ENCODE measurements around the gene SNTA1. TPM values are rescaled to one million over a fixed set of nuclear protein-coding genes. Genes with fewer than 3 reads are reported as not detected.
"Not testable (repeated sequence)": the region's sequence is repeated elsewhere in the genome, so short reads cannot be mapped to it uniquely, and the experiment has no call there.

SNTA1 gene
- 1.0 TPM for polyA plus RNA-seq (2012; ENCODE audit: missing spikeins)

DNA sequence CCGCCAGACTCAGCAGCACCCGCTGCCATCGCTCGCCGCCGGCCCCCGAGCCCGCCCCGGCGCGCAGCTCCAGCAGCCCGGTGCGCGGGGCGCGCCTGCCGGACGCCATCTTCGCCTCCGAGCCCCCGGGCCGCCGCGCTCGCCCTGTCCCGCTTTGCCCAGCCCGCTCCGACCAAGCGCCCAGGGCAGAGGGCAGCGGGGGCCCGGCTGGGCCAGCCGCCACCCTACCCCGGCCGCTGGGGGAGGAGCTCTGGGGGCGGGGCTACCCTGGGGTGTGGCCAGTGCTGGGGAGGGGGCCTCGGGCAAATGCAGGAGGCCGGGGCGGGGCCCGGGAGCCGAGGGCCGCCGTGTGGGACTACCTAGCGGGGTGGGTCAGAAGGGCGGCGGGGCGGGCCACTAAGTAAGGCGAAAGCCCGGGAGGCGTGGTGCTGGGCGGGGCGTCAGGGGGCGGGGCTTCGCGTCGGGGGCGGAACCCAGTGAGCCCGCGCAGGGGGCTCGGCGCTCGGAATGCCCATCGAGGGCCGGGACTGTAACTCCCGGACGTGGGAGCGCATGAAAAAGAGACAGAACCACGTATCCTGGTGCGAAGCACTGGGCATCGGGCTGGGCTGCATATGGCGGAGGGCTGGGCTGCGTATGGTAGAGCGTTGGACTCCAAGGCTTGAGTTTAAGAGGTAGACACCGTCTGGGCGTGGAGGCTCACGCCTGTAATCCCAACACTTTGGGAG is at the start of gene SNTA1:
SNTA1 (minus strand) TSS at position 252 of the 728 bp plus-strand sequence; CDS start at position 109, 143 bp downstream.
- FAIRE-seq: peak; percentile 71
- peak; percentile 93 for DNase-seq (ENCODE audit: insufficient read length)
- TF ChIP-seq POLR2AphosphoS5 (IDR thresholded peaks at IDR 0.05; ENCODE audit: low read depth, low read length) (no peak), TAF1 (IDR thresholded peaks at IDR 0.05; ENCODE audit: borderline replicate concordance, low read depth, low read length) (no peak), POLR2A (IDR thresholded peaks at IDR 0.05; ENCODE audit: low read depth, low read length) (no peak)

DNA sequence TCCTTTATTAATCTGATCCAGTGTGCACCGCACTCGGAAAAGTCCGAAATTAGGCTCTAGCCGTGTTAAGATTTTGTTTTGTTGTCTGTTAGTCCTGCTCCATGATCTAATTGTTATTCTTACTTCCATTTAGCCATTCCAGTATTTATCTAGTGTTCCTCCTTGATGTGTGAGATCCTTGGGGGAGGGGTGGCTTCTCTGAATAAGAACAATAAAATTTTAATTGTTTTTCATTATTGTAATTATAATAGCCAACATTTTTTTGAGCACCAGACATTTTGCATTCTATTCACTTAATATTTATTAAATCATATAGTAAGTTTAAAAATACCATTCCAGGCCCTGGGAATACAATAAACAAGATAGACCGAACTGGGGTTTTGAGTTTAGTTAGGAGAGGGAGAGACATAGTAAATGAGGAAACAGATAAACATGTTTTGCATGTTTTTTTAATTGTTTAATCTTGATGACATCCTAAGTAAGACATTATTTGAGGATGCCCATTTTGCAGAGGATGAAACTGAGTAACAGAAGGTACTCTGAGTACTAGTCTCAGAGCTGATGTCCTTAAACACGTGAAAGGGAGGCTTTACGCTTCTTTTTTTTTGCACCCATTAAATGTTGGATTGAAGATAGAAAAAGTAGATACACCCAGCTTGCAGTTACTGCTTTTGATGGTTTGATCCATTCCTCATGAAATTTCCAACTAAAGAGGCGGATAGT is 47.5 kb upstream of the SNTA1 start:
- FAIRE-seq: no peak
- TF ChIP-seq POLR2A (IDR thresholded peaks at IDR 0.05; ENCODE audit: low read depth, low read length): no peak
- TF ChIP-seq TAF1 (IDR thresholded peaks at IDR 0.05; ENCODE audit: borderline replicate concordance, low read depth, low read length): no peak
- TF ChIP-seq POLR2AphosphoS5 (IDR thresholded peaks at IDR 0.05; ENCODE audit: low read depth, low read length): no peak
- DNase-seq (ENCODE audit: insufficient read length): no peak

DNA sequence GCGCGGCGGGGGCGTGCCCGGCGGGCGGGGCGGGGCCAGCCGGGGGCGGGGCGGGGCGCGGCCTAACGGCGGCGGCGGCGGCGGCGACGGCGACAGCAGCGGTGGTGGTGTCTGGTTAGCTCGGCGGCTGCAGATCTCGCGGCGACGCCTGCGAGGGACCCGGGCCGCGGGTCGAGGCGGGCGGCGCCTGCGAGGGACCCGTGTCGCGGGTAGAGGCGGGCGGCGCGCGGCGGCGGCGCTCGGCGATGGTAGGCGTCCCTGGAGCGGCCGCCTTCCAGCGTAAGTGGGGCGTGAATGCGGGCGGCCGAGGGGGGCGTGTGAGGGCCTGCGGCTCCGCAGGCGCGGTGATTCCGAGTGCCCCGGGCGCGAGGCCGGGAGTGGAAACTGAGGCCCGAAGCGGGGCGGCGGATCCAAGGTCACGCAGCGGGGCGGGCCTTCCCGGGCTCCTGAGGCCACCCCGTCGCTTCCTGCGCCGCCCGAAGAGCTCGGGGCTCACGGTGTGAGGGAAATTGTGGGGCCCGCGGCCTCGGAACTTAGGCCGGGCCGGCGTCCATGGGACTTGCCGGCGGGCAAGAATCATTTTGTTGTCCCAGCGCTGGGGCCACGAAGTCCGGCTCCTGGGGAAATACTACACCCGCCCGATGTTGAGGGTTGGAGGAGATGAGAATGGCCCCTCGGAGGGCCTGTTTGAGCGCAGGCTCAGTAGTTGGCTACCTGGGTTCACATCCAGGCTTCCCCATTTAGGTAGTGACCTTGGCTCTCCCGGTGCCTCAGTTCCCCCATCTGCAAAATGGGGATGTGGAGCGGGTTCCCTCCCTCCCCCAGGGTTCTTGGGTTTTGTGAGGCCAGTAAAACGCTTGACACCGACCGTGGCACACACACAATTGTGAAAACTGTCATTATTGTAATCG is 46.7 kb upstream of the SNTA1 start, which contains the start of gene CBFA2T2:
CBFA2T2 (plus strand) TSS at position 74 of the 911 bp plus-strand sequence; CDS start at position 246, 172 bp downstream.
- TF ChIP-seq POLR2A (IDR thresholded peaks at IDR 0.05; ENCODE audit: low read depth, low read length) (peak; percentile 8; the same call in 1 of the 2 replicates), POLR2AphosphoS5 (IDR thresholded peaks at IDR 0.05; ENCODE audit: low read depth, low read length) (no peak)
- FAIRE-seq: no peak
- no peak for DNase-seq (ENCODE audit: insufficient read length)

DNA sequence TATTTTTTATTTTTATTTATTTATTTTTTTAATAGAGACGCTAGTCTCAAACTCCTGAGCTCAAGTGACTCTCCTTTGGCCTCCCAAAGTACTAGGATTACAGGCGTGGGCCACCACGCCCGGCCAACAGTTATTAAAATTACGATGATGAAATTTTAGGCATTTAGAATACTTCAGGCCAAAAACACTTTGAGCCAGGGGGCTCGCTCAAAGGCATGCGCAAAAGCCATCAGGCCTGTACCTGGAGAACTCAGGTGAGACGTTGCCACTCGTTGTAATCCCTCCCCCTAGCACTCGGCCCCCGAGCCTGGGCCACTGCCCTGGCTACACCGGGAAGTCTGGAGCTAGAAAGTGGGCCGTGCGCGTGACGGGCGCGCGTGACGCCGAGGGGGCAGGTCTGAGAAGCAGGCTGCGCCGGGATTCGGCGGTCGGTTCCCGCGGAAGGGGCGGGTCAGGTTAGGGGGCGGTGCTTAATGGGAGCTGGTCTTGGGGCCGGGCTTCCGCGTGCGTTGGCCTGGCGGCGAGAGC is 46.0 kb upstream of the SNTA1 start:
- peak; percentile 96 for DNase-seq (ENCODE audit: insufficient read length)
- peak; percentile 61; the same call in 1 of the 2 replicates for TF ChIP-seq TAF1 (IDR thresholded peaks at IDR 0.05; ENCODE audit: borderline replicate concordance, low read depth, low read length)
- TF ChIP-seq POLR2AphosphoS5 (IDR thresholded peaks at IDR 0.05; ENCODE audit: low read depth, low read length): peak; percentile 80
- peak; percentile 91 for TF ChIP-seq POLR2A (IDR thresholded peaks at IDR 0.05; ENCODE audit: low read depth, low read length)
- peak; percentile 99 for FAIRE-seq

DNA sequence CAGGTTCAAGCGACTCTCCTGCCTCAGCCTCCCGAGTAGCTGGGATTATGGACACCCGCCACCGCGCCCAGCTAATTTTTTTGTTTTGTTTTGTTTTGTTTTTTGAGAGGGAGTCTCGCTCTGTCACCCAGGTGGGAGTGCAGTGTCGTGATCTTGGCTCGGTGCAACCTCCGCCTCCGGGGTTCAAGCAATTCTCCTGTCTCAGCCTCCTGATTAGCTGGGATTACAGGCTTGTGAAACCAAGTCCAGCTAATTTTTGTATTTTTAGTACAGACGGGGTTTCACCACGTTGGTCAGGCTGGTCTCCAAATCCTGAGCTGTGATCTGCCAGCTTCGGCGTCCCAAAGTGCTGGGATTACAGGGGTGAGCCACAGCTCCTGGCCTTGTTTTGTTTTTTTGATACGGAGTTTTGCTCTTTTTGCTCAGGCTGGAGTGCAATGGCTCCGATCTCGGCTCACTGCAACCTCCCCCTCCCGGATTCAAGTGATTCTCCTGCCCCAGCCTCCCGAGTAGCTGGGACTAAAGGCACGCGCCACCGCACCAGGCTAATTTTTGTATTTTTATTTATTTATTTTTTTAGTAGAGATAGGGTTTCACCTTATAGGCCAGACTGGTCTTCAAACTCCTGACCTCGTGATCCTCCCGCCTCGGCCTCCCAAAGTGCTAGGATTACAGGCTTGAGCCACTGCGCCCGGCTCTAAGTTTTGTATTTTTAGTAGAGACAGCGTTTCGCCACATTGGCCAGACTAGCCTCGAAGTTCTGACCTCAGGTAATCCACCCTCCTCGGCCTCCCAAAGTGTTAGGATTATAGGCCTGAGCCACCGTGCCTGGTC is 45.3 kb upstream of the SNTA1 start:
- not testable (repeated sequence) for FAIRE-seq; DNase-seq (ENCODE audit: insufficient read length)

DNA sequence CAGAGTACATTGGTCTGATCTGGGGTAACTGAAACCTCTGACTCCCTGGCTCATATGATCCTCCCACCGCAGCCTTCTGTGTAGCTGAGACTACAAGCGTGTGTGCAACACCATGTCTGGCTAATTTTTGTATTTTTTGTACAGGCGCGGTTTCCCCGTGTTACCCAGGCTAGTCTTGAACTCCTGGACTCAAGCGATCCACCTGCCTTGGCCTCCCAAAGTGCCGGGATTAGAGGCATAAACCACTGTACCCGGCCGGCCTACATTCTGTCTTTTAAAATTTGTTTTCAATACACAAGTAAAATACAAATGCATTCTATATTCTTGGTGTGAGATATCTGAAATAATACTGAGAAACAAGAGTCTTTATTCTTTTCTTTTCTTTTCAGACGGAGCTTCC is 44.6 kb upstream of the SNTA1 start:
- FAIRE-seq (no peak), DNase-seq (ENCODE audit: insufficient read length) (no peak)
- TF ChIP-seq POLR2A (IDR thresholded peaks at IDR 0.05; ENCODE audit: low read depth, low read length) (no peak), TAF1 (IDR thresholded peaks at IDR 0.05; ENCODE audit: borderline replicate concordance, low read depth, low read length) (no peak), POLR2AphosphoS5 (IDR thresholded peaks at IDR 0.05; ENCODE audit: low read depth, low read length) (no peak)

DNA sequence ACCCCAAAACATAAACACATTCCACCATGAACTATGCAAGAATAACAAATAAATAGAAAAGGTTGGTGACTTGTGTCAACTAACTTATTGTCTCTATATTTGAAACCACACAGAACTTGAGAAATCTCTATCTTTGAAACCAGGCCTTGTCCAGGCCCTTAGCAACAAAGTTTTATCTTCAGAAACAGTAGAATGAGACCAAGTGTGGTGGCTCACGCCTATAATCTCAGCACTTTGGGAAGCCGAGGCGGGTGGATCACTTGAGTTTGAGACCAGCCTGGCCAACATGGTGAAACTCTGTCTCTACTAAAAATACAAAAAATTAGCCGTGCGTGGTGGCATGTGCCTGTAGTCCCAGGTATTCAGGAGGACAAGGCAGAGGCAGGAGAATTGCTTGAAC is 39.6 kb upstream of the SNTA1 start:
- not testable (repeated sequence) for DNase-seq (ENCODE audit: insufficient read length); FAIRE-seq

DNA sequence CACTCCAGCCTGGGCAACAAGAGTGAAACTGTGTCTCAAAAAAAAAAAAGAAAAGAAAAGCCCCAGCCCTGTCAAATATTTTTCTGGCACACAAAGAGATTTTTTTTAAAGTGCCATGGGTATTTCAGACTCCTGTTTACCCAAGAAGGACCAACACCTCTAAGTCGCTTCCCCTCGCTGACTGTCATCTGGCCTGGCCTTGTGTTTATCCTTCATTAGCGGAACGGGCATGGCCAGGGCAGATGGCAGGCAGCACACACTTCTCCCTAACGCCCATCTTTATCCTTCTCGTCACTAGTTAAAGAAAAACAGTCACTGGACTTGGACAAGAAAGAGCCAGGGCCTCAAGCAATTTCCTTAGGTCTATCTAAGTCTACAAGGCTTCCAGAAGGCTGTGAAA is 39.0 kb upstream of the SNTA1 start:
- no peak for DNase-seq (ENCODE audit: insufficient read length)
- TF ChIP-seq POLR2A (IDR thresholded peaks at IDR 0.05; ENCODE audit: low read depth, low read length) (no peak), TAF1 (IDR thresholded peaks at IDR 0.05; ENCODE audit: borderline replicate concordance, low read depth, low read length) (no peak), POLR2AphosphoS5 (IDR thresholded peaks at IDR 0.05; ENCODE audit: low read depth, low read length) (no peak)
- FAIRE-seq: no peak

DNA sequence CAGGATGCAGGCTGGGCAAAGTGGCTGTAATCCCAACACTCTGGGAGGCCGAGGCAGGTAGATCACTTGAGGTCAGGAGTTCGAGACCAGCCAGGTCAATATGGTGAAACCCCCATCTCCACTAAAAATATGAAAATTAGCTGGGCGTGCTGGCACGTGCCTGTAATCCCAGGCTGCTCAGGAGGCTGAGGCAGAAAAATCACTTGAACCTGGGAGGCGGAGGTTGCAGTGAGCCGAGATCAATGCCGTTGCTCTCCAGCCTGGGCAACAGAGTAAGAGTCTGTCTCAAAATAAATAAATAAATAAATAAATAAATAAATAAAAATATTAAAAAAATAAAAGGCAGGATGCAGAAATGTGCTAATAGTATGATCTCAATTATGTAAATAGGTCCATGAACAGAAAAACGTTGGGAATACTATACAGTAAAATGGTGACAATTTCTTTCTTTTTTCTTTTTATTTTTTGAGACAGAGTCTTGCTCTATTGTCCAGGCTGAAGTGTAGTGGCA is 37.9 kb upstream of the SNTA1 start:
- DNase-seq (ENCODE audit: insufficient read length) (no peak), FAIRE-seq (no peak)
- TF ChIP-seq TAF1 (IDR thresholded peaks at IDR 0.05; ENCODE audit: borderline replicate concordance, low read depth, low read length) (no peak), POLR2A (IDR thresholded peaks at IDR 0.05; ENCODE audit: low read depth, low read length) (no peak), POLR2AphosphoS5 (IDR thresholded peaks at IDR 0.05; ENCODE audit: low read depth, low read length) (no peak)

DNA sequence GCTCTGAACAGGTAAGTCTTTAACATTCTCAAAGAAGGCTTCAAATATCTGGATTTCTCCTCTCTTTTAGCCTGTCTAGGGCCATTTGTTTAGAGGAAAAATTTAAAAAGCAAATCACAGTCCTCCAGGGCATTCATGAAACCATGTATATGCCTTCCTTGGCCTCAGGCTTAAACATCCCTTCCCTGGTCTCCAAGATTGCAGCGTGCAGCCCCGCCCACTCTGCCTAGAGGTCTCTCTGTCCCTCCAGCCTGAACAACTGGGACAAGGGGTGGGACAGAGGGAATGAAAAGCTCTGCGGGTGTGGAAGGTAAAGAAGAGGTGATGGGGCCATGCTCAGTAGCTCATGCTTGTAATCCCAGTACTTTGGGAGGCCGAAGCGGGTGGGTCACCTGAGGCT is 36.5 kb upstream of the SNTA1 start:
- TF ChIP-seq POLR2AphosphoS5 (IDR thresholded peaks at IDR 0.05; ENCODE audit: low read depth, low read length): no peak
- no peak for FAIRE-seq

More for the DNA sequence above, 36.5 kb upstream of the SNTA1 start:
- no peak for DNase-seq (ENCODE audit: insufficient read length)

Measured in GM12892 (cell line).